WTC11 (cell line): ENCODE results near the gene ARL15. TPM values are rescaled to one million over a fixed set of nuclear protein-coding genes. Genes with fewer than 3 reads are reported as not detected.

Experiments used
- ATAC-seq: fragments of 200-7000 bp; cut with Tn5 transposase; 2 replicates; pipeline ENCODE4 v1.10.0; 2021; ENCODE audit warnings: mild to moderate bottlenecking, moderate library complexity
- CTCF ChIA-PET: fragments of 300-600 bp; sonication (Branson Sonifier 250); formaldehyde crosslinking; loops from one replicate; lab custom pipeline; 2021; ENCODE audit warnings: antibody characterized with exemption; lab: Charles Lee
- POLR2A ChIA-PET: fragments of 350-600 bp; sonication (Branson Sonifier 250); formaldehyde crosslinking; loops from one replicate; lab custom pipeline; 2021; ENCODE audit warnings: antibody characterized with exemption; lab: Charles Lee
- DNase-seq: peaks from one replicate; pipeline ENCODE4 v3.0.0; 2021; ENCODE audit warnings: low spot score
- H3K27ac Mint-ChIP-seq: 2 replicates; pipeline ENCODE4 v1.8.0; 2021; ENCODE audit warnings: mixed read lengths
- H3K27me3 Mint-ChIP-seq: 2 replicates; pipeline ENCODE4 v1.8.0; 2021; ENCODE audit warnings: low read depth, mild to moderate bottlenecking, moderate library complexity, mixed read lengths
- H3K36me3 Mint-ChIP-seq: 2 replicates; pipeline ENCODE4 v1.8.0; 2021; ENCODE audit warnings: mixed read lengths
- H3K4me1 Mint-ChIP-seq: 2 replicates; pipeline ENCODE4 v1.8.0; 2022; ENCODE audit warnings: mixed read lengths
- H3K4me3 Mint-ChIP-seq: 2 replicates; pipeline ENCODE4 v1.8.0; 2021; ENCODE audit warnings: mild to moderate bottlenecking, moderate library complexity, mixed read lengths
- H3K9me3 Mint-ChIP-seq: 2 replicates; pipeline ENCODE4 v1.8.0; 2021; ENCODE audit warnings: mixed read lengths
- FOXJ3 ChIP-seq: sonication (generic); formaldehyde crosslinking; IDR thresholded peaks from 2 replicates; pipeline ENCODE4 v1.9.0; 2021; ENCODE audit warnings: missing genetic modification reagents, mild to moderate bottlenecking, borderline replicate concordance
- HMGA2 ChIP-seq: fragments of 250-450 bp; sonication (Bioruptor Pico); IDR thresholded peaks from 2 replicates; pipeline ENCODE4 v1.4.0; 2021; ENCODE audit warnings: mild to moderate bottlenecking, moderate library complexity
- NR2C2 ChIP-seq: sonication (generic); formaldehyde crosslinking; IDR thresholded peaks from 2 replicates; pipeline ENCODE4 v1.8.0; 2022; ENCODE audit warnings: mild to moderate bottlenecking, missing genetic modification reagents
- OVOL2 ChIP-seq: fragments of 250-450 bp; sonication (Bioruptor Pico); IDR thresholded peaks from 2 replicates; pipeline ENCODE4 v1.9.0; 2021; ENCODE audit warnings: mild to moderate bottlenecking, borderline replicate concordance
- PRDM15 ChIP-seq: sonication (generic); formaldehyde crosslinking; IDR thresholded peaks from 2 replicates; pipeline ENCODE4 v1.8.0; 2022; ENCODE audit warnings: missing genetic modification reagents
- PRRX2 ChIP-seq: fragments of 250-450 bp; sonication (Bioruptor Pico); IDR thresholded peaks from 2 replicates; pipeline ENCODE4 v1.8.0; 2021; ENCODE audit warnings: mild to moderate bottlenecking
- SMAD4 ChIP-seq: sonication (generic); formaldehyde crosslinking; IDR thresholded peaks from 2 replicates; pipeline ENCODE4 v1.8.0; 2022; ENCODE audit warnings: mild to moderate bottlenecking, missing genetic modification reagents
- SOX15 ChIP-seq: fragments of 250-450 bp; sonication (Bioruptor Pico); IDR thresholded peaks from 2 replicates; pipeline ENCODE4 v1.9.0; 2021; ENCODE audit warnings: mild to moderate bottlenecking
- ZNF121 ChIP-seq: sonication (generic); formaldehyde crosslinking; IDR thresholded peaks from 2 replicates; pipeline ENCODE4 v1.8.0; 2023; ENCODE audit warnings: missing genetic modification reagents
- ZNF138 ChIP-seq: sonication (generic); formaldehyde crosslinking; conservative IDR thresholded peaks from 2 replicates; pipeline ENCODE4 v1.8.1; 2022; ENCODE audit warnings: mild to moderate bottlenecking, moderate library complexity, missing genetic modification reagents
- ZNF423 ChIP-seq: fragments of 250-450 bp; sonication (Bioruptor Pico); IDR thresholded peaks from 2 replicates; pipeline ENCODE4 v2.1.2; 2022; ENCODE audit warnings: mild to moderate bottlenecking, moderate library complexity
- ZNF671 ChIP-seq: fragments of 250-450 bp; sonication (Bioruptor Pico); IDR thresholded peaks from 2 replicates; pipeline ENCODE4 v1.8.0; 2021; ENCODE audit warnings: mild to moderate bottlenecking
- total RNA-seq: library from RNA; stranded (reverse); gene quantifications from 3 replicates; pipeline ENCODE4 v1.2.3, GENCODE V29; 2021
- TF ChIP-seq, protein P1 (sequence below): sonication (generic); formaldehyde crosslinking; IDR thresholded peaks from 2 replicates; pipeline ENCODE4 v1.8.0; 2023; ENCODE audit warnings: mild to moderate bottlenecking, missing genetic modification reagents
- TF ChIP-seq, protein P2 (sequence below): sonication (generic); formaldehyde crosslinking; IDR thresholded peaks from 2 replicates; pipeline ENCODE4 v1.8.1; 2022; ENCODE audit warnings: low read depth, mild to moderate bottlenecking, moderate library complexity, missing genetic modification reagents, borderline replicate concordance
- TF ChIP-seq, protein P3 (sequence below): fragments of 250-450 bp; sonication (Bioruptor Pico); conservative IDR thresholded peaks from 2 replicates; pipeline ENCODE4 v1.9.0; 2021; ENCODE audit warnings: mild to moderate bottlenecking
- TF ChIP-seq, protein P4 (sequence below): fragments of 250-450 bp; sonication (Bioruptor Pico); IDR thresholded peaks from 2 replicates; pipeline ENCODE4 v1.9.0; 2021; ENCODE audit warnings: mild to moderate bottlenecking, borderline replicate concordance
- TF ChIP-seq, protein P5 (sequence below): sonication (generic); formaldehyde crosslinking; IDR thresholded peaks from 2 replicates; pipeline ENCODE4 v1.8.1; 2023; ENCODE audit warnings: mild to moderate bottlenecking, missing genetic modification reagents
- TF ChIP-seq, protein P6 (sequence below): sonication (generic); formaldehyde crosslinking; conservative IDR thresholded peaks from 2 replicates; pipeline ENCODE4 v1.8.1; 2022; ENCODE audit warnings: mild to moderate bottlenecking, missing genetic modification reagents

The ARL15 gene
- total RNA-seq, 1 experiment from 2014 or later = 20.1 TPM

DNA sequence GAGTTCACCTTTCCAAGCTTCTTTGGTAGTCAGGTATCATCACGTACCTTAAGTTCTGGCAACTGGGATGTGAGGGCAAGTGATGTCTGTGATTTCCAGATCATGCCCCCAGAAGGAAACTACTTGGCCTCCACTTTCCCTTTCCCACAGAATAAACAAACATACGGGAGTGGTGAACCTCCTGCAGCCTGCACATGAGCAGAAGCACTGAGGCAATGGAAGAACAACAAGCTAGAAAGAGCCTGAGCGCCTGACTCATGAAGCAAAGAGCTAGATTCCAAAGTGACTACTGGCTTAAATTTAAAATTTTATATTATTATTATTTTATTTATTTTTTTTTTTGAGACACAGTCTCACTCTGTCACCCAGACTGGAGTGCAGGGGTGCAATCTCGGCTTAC lies 35.0 kb downstream of the ARL15 start:
- H3K27ac Mint-ChIP-seq = no peak overlapping the region
- no peaks in the 10 kb centered on the region for H3K27me3 Mint-ChIP-seq

More for the DNA sequence above, 35.0 kb downstream of the ARL15 start:
- no peak for TF ChIP-seq OVOL2 (CRISPR knock-in tag)
- TF ChIP-seq, protein P1, sequence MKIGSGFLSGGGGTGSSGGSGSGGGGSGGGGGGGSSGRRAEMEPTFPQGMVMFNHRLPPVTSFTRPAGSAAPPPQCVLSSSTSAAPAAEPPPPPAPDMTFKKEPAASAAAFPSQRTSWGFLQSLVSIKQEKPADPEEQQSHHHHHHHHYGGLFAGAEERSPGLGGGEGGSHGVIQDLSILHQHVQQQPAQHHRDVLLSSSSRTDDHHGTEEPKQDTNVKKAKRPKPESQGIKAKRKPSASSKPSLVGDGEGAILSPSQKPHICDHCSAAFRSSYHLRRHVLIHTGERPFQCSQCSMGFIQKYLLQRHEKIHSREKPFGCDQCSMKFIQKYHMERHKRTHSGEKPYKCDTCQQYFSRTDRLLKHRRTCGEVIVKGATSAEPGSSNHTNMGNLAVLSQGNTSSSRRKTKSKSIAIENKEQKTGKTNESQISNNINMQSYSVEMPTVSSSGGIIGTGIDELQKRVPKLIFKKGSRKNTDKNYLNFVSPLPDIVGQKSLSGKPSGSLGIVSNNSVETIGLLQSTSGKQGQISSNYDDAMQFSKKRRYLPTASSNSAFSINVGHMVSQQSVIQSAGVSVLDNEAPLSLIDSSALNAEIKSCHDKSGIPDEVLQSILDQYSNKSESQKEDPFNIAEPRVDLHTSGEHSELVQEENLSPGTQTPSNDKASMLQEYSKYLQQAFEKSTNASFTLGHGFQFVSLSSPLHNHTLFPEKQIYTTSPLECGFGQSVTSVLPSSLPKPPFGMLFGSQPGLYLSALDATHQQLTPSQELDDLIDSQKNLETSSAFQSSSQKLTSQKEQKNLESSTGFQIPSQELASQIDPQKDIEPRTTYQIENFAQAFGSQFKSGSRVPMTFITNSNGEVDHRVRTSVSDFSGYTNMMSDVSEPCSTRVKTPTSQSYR = no peak
- no peak for TF ChIP-seq SOX15 (CRISPR knock-in tag)
- TF ChIP-seq, protein P2, sequence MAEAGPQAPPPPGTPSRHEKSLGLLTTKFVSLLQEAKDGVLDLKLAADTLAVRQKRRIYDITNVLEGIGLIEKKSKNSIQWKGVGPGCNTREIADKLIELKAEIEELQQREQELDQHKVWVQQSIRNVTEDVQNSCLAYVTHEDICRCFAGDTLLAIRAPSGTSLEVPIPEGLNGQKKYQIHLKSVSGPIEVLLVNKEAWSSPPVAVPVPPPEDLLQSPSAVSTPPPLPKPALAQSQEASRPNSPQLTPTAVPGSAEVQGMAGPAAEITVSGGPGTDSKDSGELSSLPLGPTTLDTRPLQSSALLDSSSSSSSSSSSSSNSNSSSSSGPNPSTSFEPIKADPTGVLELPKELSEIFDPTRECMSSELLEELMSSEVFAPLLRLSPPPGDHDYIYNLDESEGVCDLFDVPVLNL (CRISPR knock-in tag) = no peak
- no peak for TF ChIP-seq ZNF423
- TF ChIP-seq, protein P3, sequence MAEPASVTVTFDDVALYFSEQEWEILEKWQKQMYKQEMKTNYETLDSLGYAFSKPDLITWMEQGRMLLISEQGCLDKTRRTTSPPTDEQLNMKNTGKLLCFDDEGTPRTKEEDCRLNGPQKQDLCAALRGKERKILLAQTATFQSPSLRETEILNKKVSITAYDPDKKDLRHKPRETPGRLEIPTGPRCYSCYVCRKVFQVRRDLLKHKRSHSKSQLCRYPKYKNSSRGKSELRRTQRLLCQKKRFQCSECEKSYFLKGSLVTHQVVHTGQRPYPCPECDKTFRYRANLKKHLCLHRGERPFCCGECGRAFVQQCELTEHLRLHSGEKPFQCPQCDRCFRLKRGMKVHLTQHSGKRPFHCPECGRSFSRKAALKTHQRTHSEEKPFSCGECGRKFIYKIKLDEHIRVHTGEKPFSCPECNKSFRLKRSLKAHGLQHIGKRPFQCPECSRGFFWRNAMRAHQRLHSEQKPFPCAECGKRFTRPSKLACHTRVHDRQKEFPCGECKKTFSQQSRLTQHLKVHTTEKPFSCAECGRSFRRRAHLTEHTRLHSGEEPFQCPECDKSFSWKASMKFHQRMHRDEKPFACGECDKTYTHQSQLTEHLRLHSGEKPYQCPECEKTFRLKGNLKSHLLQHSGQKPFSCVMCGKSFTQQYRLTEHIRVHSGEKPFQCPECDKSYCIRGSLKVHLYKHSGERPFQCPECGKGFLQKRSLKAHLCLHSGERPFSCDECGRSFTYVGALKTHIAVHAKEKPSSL (CRISPR knock-in tag) = no peak
- TF ChIP-seq, protein P4, sequence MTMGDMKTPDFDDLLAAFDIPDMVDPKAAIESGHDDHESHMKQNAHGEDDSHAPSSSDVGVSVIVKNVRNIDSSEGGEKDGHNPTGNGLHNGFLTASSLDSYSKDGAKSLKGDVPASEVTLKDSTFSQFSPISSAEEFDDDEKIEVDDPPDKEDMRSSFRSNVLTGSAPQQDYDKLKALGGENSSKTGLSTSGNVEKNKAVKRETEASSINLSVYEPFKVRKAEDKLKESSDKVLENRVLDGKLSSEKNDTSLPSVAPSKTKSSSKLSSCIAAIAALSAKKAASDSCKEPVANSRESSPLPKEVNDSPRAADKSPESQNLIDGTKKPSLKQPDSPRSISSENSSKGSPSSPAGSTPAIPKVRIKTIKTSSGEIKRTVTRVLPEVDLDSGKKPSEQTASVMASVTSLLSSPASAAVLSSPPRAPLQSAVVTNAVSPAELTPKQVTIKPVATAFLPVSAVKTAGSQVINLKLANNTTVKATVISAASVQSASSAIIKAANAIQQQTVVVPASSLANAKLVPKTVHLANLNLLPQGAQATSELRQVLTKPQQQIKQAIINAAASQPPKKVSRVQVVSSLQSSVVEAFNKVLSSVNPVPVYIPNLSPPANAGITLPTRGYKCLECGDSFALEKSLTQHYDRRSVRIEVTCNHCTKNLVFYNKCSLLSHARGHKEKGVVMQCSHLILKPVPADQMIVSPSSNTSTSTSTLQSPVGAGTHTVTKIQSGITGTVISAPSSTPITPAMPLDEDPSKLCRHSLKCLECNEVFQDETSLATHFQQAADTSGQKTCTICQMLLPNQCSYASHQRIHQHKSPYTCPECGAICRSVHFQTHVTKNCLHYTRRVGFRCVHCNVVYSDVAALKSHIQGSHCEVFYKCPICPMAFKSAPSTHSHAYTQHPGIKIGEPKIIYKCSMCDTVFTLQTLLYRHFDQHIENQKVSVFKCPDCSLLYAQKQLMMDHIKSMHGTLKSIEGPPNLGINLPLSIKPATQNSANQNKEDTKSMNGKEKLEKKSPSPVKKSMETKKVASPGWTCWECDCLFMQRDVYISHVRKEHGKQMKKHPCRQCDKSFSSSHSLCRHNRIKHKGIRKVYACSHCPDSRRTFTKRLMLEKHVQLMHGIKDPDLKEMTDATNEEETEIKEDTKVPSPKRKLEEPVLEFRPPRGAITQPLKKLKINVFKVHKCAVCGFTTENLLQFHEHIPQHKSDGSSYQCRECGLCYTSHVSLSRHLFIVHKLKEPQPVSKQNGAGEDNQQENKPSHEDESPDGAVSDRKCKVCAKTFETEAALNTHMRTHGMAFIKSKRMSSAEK (CRISPR knock-in tag) = no peak
- TF ChIP-seq, protein P5, sequence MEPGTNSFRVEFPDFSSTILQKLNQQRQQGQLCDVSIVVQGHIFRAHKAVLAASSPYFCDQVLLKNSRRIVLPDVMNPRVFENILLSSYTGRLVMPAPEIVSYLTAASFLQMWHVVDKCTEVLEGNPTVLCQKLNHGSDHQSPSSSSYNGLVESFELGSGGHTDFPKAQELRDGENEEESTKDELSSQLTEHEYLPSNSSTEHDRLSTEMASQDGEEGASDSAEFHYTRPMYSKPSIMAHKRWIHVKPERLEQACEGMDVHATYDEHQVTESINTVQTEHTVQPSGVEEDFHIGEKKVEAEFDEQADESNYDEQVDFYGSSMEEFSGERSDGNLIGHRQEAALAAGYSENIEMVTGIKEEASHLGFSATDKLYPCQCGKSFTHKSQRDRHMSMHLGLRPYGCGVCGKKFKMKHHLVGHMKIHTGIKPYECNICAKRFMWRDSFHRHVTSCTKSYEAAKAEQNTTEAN (CRISPR knock-in tag) = no peak
- TF ChIP-seq HMGA2 = no peak
- TF ChIP-seq ZNF138 (CRISPR knock-in tag) = no peak
- TF ChIP-seq NR2C2 (CRISPR knock-in tag) = no peak
- TF ChIP-seq SMAD4 (CRISPR knock-in tag) = no peak
- no peak for TF ChIP-seq FOXJ3 (CRISPR knock-in tag)
- TF ChIP-seq ZNF121 (CRISPR knock-in tag) = no peak
- TF ChIP-seq ZNF671 (CRISPR knock-in tag) = no peak
- TF ChIP-seq PRRX2 = no peak
- TF ChIP-seq, protein P6, sequence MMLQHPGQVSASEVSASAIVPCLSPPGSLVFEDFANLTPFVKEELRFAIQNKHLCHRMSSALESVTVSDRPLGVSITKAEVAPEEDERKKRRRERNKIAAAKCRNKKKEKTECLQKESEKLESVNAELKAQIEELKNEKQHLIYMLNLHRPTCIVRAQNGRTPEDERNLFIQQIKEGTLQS (CRISPR knock-in tag) = no peak
- TF ChIP-seq PRDM15 (CRISPR knock-in tag) = no peak
- POLR2A ChIA-PET = no interaction called here
- no peak overlapping the region for H3K4me3 Mint-ChIP-seq
- peaks cover 6% of the 10 kb centered on the region for H3K9me3 Mint-ChIP-seq
- peaks cover 25% of the 10 kb centered on the region for H3K4me1 Mint-ChIP-seq
- peaks cover 4% of the 10 kb centered on the region for H3K36me3 Mint-ChIP-seq
- DNase-seq (no peak), ATAC-seq (no peak)
- CTCF ChIA-PET = interaction anchor here (0.6 kb wide), 1 partner anchor 32 kb away, joined by 3 read pairs; no protein-coding TSS in a partner anchor
